Left renal cortex interstitium (tissue), 4 donors: ENCODE data around the gene MELTF. TPM values are rescaled to one million over a fixed set of nuclear protein-coding genes. Genes with fewer than 3 reads are reported as not detected.

ENCODE experiments used
- DNase-seq, 4 donors: peaks; one replicate each; pipeline ENCODE4 v3.0.0-alpha.2; 2013; ENCODE audit warnings: low read depth in 4 of 4, low spot score in 2 of 4, missing footprints in 1 of 4
- polyA plus RNA-seq, 4 donors: library from polyadenylated mRNA; unstranded; fragments of 120-200 nt; gene quantifications; one replicate each; pipeline ENCODE4 v1.2.1, GENCODE V29; 2013; ENCODE audit not compliant: insufficient read length in 4 of 4

The MELTF gene
- polyA plus RNA-seq, 4 donors: 2.1 to 3.7 (median 3.0) TPM

- DNase-seq: no peak
Measured at GRCh38 chr3:196995027-196995426, 34.6 kb downstream of the MELTF start.

GRCh38 chr3:196994056-196994455 is 35.6 kb downstream of the MELTF start:
- DNase-seq: no peak

- no peak for DNase-seq
Measured at GRCh38 chr3:196992461-196993065, 37.1 kb downstream of the MELTF start.

- no peak for DNase-seq
Measured at GRCh38 chr3:196991581-196992460, 37.8 kb downstream of the MELTF start.

GRCh38 chr3:196990601-196991007 is 39.0 kb downstream of the MELTF start:
- DNase-seq: no peak

GRCh38 chr3:196989721-196990262 is 39.8 kb downstream of the MELTF start:
- DNase-seq: no peak

- no peak for DNase-seq
Measured at GRCh38 chr3:196988241-196989029, 41.2 kb downstream of the MELTF start.

GRCh38 chr3:196987022-196987421 is 42.6 kb downstream of the MELTF start:
- DNase-seq: no peak

- no peak for DNase-seq
Measured at GRCh38 chr3:196985954-196986885, 43.4 kb downstream of the MELTF start.

- no peak for DNase-seq
Measured at GRCh38 chr3:196985298-196985697, 44.3 kb downstream of the MELTF start.

- no peak for DNase-seq
Measured at GRCh38 chr3:196983186-196983585, 46.4 kb downstream of the MELTF start.

- DNase-seq: no peak
Measured at GRCh38 chr3:196981657-196982056, 48.0 kb downstream of the MELTF start.

GRCh38 chr3:196979545-196979944 is 50.1 kb downstream of the MELTF start:
- no peak for DNase-seq

GRCh38 chr3:196976941-196977340 is 52.7 kb downstream of the MELTF start:
- no peak for DNase-seq

- no peak for DNase-seq
Measured at GRCh38 chr3:196975349-196975748, 54.3 kb downstream of the MELTF start.

- no peak for DNase-seq
Measured at GRCh38 chr3:196974661-196975060, 55.0 kb downstream of the MELTF start.

GRCh38 chr3:196971094-196971698 is 58.4 kb downstream of the MELTF start:
- DNase-seq: no peak

- no peak for DNase-seq
Measured at GRCh38 chr3:196970547-196971093, 59.0 kb downstream of the MELTF start.
